Hematopoietic multipotent progenitor cell treated with erythropoietin and hydrocortisone succinate and interleukin-3 and kit ligand, for 17 days (in vitro differentiated cells): ENCODE results near the gene PGAM1.
"Not testable (repeated sequence)": the region's sequence is repeated elsewhere in the genome, so short reads cannot be mapped to it uniquely, and the experiment has no call there.

Experiments
- DNase-seq: peaks from one replicate; pipeline ENCODE4 v3.0.0-alpha.2; 2015; ENCODE audit warnings: low spot score

The PGAM1 gene

GRCh38 chr10:97425964-97426775 lies at the start of gene PGAM1:
TSS of gene PGAM1 (plus strand) at chr10:97426191. CDS start at chr10:97426308, 117 bp downstream.
- DNase-seq, result peak; percentile 97

GRCh38 chr10:97376413-97376812 lies 49.6 kb upstream of the PGAM1 start:
- DNase-seq, result no peak

- no peak for DNase-seq
Measured at GRCh38 chr10:97378933-97379921, 46.8 kb upstream of the PGAM1 start.

GRCh38 chr10:97380516-97380915 lies 45.5 kb upstream of the PGAM1 start:
- DNase-seq, result no peak

- no peak for DNase-seq
Measured at GRCh38 chr10:97381626-97382025, 44.4 kb upstream of the PGAM1 start.

GRCh38 chr10:97383159-97383558 lies 42.8 kb upstream of the PGAM1 start:
- DNase-seq, result no peak

- DNase-seq, result no peak
Measured at GRCh38 chr10:97384156-97384555, 41.8 kb upstream of the PGAM1 start.

- no peak for DNase-seq
Measured at GRCh38 chr10:97384641-97385040, 41.4 kb upstream of the PGAM1 start.

- no peak for DNase-seq
Measured at GRCh38 chr10:97385565-97385964, 40.4 kb upstream of the PGAM1 start.

- DNase-seq, result no peak
Measured at GRCh38 chr10:97388152-97388551, 37.8 kb upstream of the PGAM1 start.

GRCh38 chr10:97390091-97390490 lies 35.9 kb upstream of the PGAM1 start:
- no peak for DNase-seq

GRCh38 chr10:97393034-97393573 lies 32.9 kb upstream of the PGAM1 start:
- no peak for DNase-seq

- DNase-seq, result no peak
Measured at GRCh38 chr10:97396056-97396455, 29.9 kb upstream of the PGAM1 start.

- peak; percentile 69 for DNase-seq
Measured at GRCh38 chr10:97399843-97400545, 26.0 kb upstream of the PGAM1 start.

- DNase-seq, result peak; percentile 95
Measured at GRCh38 chr10:97400665-97401454, 25.1 kb upstream of the PGAM1 start, which contains the start of gene RRP12. TSS of gene RRP12 (minus strand) at chr10:97401340. CDS start at chr10:97401231, 109 bp downstream.

GRCh38 chr10:97401455-97401919 lies 24.5 kb upstream of the PGAM1 start:
- no peak for DNase-seq

GRCh38 chr10:97404044-97404443 lies 21.9 kb upstream of the PGAM1 start:
- no peak for DNase-seq

- no peak for DNase-seq
Measured at GRCh38 chr10:97406064-97406463, 19.9 kb upstream of the PGAM1 start.

GRCh38 chr10:97406483-97406882 lies 19.5 kb upstream of the PGAM1 start:
- DNase-seq, result not testable (repeated sequence)

GRCh38 chr10:97407211-97407951 lies 18.6 kb upstream of the PGAM1 start:
- DNase-seq, result peak; percentile 76
